ENCODE results near the gene PTTG1IP.

Gene PTTG1IP

GRCh38 chr21:44908908-44909307 lies 35.4 kb upstream of the PTTG1IP start:
- DNase-seq = no peak

- no peak for DNase-seq
These were observed 34.7 kb upstream of the PTTG1IP start for GRCh38 chr21:44907966-44908895.

GRCh38 chr21:44907225-44907965 lies 33.9 kb upstream of the PTTG1IP start:
- DNase-seq = no peak

- DNase-seq = no peak
These were observed 32.2 kb upstream of the PTTG1IP start for GRCh38 chr21:44905728-44906090.

GRCh38 chr21:44905016-44905727 lies 31.7 kb upstream of the PTTG1IP start:
- DNase-seq = no peak

GRCh38 chr21:44904141-44904923 lies 30.8 kb upstream of the PTTG1IP start:
- no peak for DNase-seq

- DNase-seq = no peak
These were observed 30.2 kb upstream of the PTTG1IP start for GRCh38 chr21:44903689-44904088.

- DNase-seq = no peak
These were observed 29.7 kb upstream of the PTTG1IP start for GRCh38 chr21:44903050-44903685.

- no peak for DNase-seq
These were observed 29.0 kb upstream of the PTTG1IP start for GRCh38 chr21:44902268-44903049.

- DNase-seq = no peak
These were observed 28.0 kb upstream of the PTTG1IP start for GRCh38 chr21:44901391-44902074.

- DNase-seq = no peak
These were observed 27.2 kb upstream of the PTTG1IP start for GRCh38 chr21:44900559-44901251.

- DNase-seq = no peak
These were observed 26.5 kb upstream of the PTTG1IP start for GRCh38 chr21:44899768-44900558.

GRCh38 chr21:44898851-44899767 lies 25.6 kb upstream of the PTTG1IP start:
- DNase-seq = peak; percentile 24

GRCh38 chr21:44898011-44898488 lies 24.6 kb upstream of the PTTG1IP start:
- no peak for DNase-seq

- DNase-seq = no peak
These were observed 24.0 kb upstream of the PTTG1IP start for GRCh38 chr21:44897326-44898010.

GRCh38 chr21:44896561-44897286 lies 23.2 kb upstream of the PTTG1IP start:
- no peak for DNase-seq

GRCh38 chr21:44895859-44896258 lies 22.4 kb upstream of the PTTG1IP start:
- DNase-seq = no peak

Data from DMS53 (cell line).